ENCODE measurements around the gene LAMC3.

The LAMC3 gene

DNA sequence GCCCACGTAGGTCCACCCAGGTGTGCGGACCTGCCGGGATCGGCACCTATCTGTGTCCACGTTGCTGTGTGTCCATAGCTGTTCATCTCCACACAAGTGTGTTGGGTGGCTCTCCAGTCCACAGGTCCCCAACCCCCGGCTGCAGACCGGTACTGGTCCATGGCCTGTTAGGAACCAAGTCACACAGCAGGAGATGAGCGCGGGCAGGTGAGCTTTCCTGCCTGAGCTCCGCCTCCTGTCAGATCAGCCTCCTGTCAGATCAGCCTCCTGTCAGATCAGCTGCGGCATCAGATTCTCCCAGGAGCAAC is 18.9 kb downstream of the LAMC3 start:
- no peak overlapping the region for H3K4me3 ChIP-seq (ENCODE audit: low read depth, low read length)
- no peak for DNase-seq (ENCODE audit: low read depth)
- TF ChIP-seq, protein P1, sequence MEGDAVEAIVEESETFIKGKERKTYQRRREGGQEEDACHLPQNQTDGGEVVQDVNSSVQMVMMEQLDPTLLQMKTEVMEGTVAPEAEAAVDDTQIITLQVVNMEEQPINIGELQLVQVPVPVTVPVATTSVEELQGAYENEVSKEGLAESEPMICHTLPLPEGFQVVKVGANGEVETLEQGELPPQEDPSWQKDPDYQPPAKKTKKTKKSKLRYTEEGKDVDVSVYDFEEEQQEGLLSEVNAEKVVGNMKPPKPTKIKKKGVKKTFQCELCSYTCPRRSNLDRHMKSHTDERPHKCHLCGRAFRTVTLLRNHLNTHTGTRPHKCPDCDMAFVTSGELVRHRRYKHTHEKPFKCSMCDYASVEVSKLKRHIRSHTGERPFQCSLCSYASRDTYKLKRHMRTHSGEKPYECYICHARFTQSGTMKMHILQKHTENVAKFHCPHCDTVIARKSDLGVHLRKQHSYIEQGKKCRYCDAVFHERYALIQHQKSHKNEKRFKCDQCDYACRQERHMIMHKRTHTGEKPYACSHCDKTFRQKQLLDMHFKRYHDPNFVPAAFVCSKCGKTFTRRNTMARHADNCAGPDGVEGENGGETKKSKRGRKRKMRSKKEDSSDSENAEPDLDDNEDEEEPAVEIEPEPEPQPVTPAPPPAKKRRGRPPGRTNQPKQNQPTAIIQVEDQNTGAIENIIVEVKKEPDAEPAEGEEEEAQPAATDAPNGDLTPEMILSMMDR (IDR thresholded peaks at IDR 0.05; ENCODE audit: control insufficient read depth, extremely low read depth, insufficient read depth), result no peak

DNA sequence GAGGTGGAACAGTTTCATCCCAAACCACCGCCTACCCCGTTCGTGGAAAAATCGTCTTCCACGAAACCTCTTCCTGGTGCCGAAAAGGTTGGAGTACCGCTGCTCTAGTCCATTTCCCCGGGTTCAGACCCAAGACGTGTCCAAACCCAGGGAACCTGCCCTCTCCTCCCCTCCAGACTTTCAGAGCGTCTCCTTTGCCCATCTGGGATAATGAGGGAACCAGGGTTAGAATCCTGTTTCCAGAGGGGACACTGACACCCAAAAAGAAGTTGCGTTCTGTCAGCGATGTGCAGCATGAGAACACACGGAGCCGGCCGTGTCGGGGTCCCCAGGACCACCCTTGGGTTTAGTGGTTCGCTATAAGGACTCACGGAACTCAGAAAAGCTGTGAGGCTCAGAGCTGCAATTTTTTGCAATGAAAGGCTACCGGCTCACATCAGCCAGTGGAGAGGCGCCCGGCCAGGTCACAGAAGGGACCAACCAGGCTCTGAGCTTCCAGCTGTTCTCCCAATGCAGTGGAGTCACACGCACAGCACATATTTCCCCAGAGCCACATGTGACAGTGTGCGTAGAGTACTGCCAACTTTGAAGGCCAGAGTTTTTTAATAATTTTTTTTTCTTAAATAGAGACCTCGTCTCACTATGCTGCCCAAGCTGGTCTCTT is 19.4 kb downstream of the LAMC3 start:
- TF ChIP-seq, protein P1 (IDR thresholded peaks at IDR 0.05; ENCODE audit: control insufficient read depth, extremely low read depth, insufficient read depth), result no peak
- no peak for DNase-seq (ENCODE audit: low read depth)
- H3K4me3 ChIP-seq (ENCODE audit: low read depth, low read length), result no peak overlapping the region

DNA sequence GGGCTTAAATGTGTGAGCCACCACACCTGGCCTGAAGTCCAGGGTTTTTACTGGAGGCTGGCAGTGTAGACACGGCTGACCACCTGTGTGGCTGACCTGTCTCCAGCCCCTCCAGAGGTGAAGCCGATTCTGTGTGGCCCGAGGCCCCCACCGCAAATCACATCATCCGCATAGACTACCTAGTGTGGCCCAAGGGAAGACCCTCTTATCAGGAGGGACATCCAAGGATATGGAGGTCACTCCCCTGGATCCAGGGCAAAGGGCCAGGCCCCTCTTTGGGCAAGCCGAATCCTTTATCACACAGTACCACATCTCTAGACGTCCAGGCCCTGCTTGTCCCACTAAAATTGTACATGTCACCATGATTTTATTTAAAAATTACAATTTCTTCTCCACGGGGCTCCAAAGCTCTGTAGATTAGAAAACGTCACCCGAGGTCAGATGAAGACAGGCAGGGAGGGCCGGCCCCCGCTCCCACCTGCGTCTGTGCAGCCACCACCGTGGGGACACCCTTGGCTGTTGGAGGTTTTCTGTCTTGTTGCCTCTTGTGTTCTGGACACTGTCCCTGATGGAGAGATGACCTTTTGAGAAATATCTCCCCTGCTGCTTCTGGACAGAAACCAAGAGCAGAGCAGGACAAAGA is 20.1 kb downstream of the LAMC3 start:
- DNase-seq (ENCODE audit: low read depth), result no peak
- TF ChIP-seq, protein P1 (IDR thresholded peaks at IDR 0.05; ENCODE audit: control insufficient read depth, extremely low read depth, insufficient read depth), result no peak
- H3K4me3 ChIP-seq (ENCODE audit: low read depth, low read length), result no peak overlapping the region

DNA sequence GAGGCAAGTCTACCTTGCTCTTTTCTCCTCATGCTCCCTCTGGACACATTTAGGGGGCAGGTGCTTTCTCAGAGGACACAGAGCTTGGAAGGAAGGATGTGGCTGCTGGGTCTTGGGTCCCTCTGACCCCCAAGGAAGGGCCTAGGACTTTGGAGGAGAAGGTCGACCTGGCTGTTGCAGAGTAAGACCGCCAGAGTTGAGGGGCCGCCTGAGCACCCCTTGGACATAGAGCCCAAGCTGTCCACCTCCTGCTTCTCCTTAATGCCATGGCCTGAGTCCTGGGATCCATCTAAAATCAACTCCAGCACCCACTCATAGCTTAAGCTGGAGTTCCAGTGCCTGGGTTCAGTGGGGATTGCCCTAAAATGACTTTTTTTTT is 20.6 kb downstream of the LAMC3 start:
- TF ChIP-seq, protein P1 (IDR thresholded peaks at IDR 0.05; ENCODE audit: control insufficient read depth, extremely low read depth, insufficient read depth), result no peak
- no peak overlapping the region for H3K4me3 ChIP-seq (ENCODE audit: low read depth, low read length)
- DNase-seq (ENCODE audit: low read depth), result no peak

DNA sequence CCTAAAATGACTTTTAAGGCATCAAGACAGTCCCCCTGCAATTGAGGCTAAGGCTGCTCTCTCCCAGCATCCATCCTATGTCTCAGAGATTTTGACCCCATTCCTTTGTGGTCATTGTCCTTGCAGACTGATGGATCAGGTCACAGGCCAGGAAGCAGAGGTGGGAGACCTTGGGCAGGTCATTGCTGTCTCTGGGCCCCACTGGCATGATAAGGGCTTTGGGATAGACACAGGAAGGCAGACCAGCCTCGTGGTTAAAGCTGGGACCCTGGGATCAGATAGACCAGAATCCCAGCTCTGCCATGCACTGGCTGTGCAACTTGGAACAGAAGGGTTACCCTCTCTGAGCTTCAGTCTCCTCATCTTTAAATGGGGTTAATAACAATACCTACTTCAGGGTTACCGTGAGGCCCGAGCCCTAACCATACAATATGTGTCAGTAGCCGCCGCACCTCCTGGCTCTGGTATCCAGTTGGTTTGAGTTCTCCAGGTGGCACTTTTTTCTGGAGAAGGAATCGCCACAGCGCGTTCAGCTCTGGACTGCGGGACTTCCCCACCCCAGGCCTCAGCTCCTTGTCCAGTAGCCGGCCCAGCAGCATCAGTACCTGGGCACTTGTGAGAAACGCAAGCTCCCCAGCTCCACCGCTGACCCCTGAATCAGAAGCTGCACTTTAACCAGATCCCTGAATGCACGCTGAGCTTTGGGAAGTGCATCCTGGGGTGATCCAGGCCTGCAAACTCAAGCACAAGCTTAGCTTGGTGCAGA is 21.4 kb downstream of the LAMC3 start:
- no peak for DNase-seq (ENCODE audit: low read depth)
- TF ChIP-seq, protein P1 (IDR thresholded peaks at IDR 0.05; ENCODE audit: control insufficient read depth, extremely low read depth, insufficient read depth), result no peak

DNA sequence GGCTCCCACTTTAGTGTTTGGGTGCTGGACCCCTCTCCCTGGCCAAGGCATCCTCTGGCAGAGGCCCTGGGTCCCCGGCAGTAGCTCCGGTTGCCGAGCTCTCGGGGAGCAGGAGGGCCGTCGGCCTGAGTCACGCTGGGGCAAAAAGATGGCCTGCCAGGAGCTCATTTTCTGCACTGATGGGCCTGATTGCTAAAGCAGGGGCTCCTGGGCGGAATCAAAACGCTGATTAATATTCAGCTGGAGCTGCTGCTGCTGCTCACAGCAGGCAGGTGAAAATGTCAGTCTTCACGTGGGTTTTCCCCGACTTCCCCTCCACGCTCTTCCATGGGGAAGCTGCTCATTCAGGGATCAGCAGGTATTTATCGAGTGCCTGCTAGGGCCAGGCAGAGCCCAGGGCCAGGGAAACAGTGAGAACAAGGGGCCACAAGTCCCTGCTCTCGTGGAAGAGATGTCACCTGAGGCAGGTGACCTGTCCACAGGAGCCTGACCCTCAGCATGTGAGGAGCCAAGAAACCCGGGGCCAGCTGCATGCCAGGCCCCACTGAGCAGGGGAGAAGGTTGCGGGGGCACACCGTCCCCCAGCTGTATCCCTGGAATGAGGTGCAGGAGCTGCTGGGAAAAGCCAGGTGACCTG is 22.1 kb downstream of the LAMC3 start:
- no peak overlapping the region for H3K4me3 ChIP-seq (ENCODE audit: low read depth, low read length)
- TF ChIP-seq, protein P1 (IDR thresholded peaks at IDR 0.05; ENCODE audit: control insufficient read depth, extremely low read depth, insufficient read depth), result no peak
- DNase-seq (ENCODE audit: low read depth), result no peak

More for the DNA sequence above, 21.4 kb downstream of the LAMC3 start:
- no peak overlapping the region for H3K4me3 ChIP-seq (ENCODE audit: low read depth, low read length)
